ENCODE data around the gene THSD7B. TPM values are rescaled to one million over a fixed set of nuclear protein-coding genes. Genes with fewer than 3 reads are reported as not detected.
"Not testable (repeated sequence)": the region's sequence is repeated elsewhere in the genome, so short reads cannot be mapped to it uniquely, and the experiment has no call there.

The THSD7B gene
- total and polyA plus RNA-seq, 9 of the 15 experiments (the other 6 are each of a cell fraction or from before 2014, with no cell fraction given) = not detected

DNA sequence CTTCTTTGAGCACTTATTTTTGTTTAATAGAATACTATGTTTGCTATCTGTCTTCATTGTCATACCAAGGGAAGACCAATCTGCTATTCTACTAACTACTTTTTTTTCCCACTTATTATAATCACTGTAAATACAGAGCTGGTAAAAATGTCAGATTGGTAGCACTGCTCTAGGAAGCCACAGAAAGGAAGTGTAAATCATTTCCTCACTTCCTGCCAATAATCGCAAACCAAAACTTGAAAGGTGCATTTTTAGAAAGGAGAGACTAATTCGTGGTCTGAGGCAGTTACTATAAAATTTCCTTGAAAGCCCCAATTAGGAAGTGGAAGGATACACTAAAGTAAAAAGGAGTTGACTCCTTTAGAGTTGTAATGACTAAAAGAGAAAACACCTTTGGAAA lies 13.9 kb upstream of the THSD7B start:
- FAIRE-seq = no peak
- Histone ChIP-seq H3K4me3 (no peak overlapping the region), H2AFZ (ENCODE audit: low read depth, low read length) (no peak overlapping the region), H3K9ac (ENCODE audit: insufficient read depth in 1 of 2, low read depth in 2 of 2, low read length in 2 of 2) (no peak overlapping the region), H3K27me3 (ENCODE audit: control insufficient read depth in 2 of 2, insufficient read depth in 2 of 2, low read length in 2 of 2) (no peaks in the 10 kb centered on the region), H3K4me2 (ENCODE audit: insufficient read depth, low read length) (no peak overlapping the region), H4K20me1 (replicated peaks; ENCODE audit: control insufficient read depth, insufficient read depth, low read length) (no peaks in the 10 kb centered on the region), H3K9me3 (replicated peaks; ENCODE audit: control insufficient read depth, insufficient read depth, low read depth, low read length) (no peaks in the 10 kb centered on the region), H3K4me1 (replicated peaks in 1 of 2; ENCODE audit: control insufficient read depth in 2 of 2, insufficient read depth in 2 of 2, low read length in 2 of 2) (no peaks in the 10 kb centered on the region), H3K79me2 (ENCODE audit: control insufficient read depth, insufficient read depth, low read length) (no peaks in the 10 kb centered on the region), H3K36me3 (ENCODE audit: control insufficient read depth, insufficient read depth, low read length) (no peaks in the 10 kb centered on the region), H3K27ac (ENCODE audit: extremely low read depth, low read depth, low read length) (no peak overlapping the region), H3K9me1 (ENCODE audit: control insufficient read depth, insufficient read depth, low read length) (no peaks in the 10 kb centered on the region)
- WGBS (ENCODE audit: insufficient coverage, low coverage, missing lambda C conversion rate) = 0% methylated on average over 2 of the region's 2 CpGs
- intact Hi-C loops (cut with micrococcal nuclease) = no loop called here
- BruUV-seq (replicated peaks) = no TSS peak
- ChIA-PET CTCF (ENCODE audit: low intra/inter-chr PET ratio) (no interaction called here), POLR2A (no interaction called here)
- no peak for DNase-seq (ENCODE audit: extremely low read depth in 1 of 4, low spot score in 3 of 4)
- in situ Hi-C loops (cut with MboI) = no loop called here
- TF ChIP-seq TCF7L2 (IDR thresholded peaks at IDR 0.05; ENCODE audit: low read depth, low read length) (no peak), ZNF224 (CRISPR knock-in tag; IDR thresholded peaks at IDR 0.05) (no peak), ATF1 (CRISPR knock-in tag; IDR thresholded peaks at IDR 0.05) (no peak), ATF1 (tag; IDR thresholded peaks at IDR 0.05) (no peak), MAZ (CRISPR knock-in tag; conservative IDR thresholded peaks at IDR 0.05 in 1 of 2, IDR thresholded peaks at IDR 0.05 in 1 of 2) (no peak), ZNF76 (CRISPR knock-in tag; IDR thresholded peaks at IDR 0.05; ENCODE audit: borderline replicate concordance) (no peak), HMG20A (CRISPR knock-in tag; conservative IDR thresholded peaks at IDR 0.05) (no peak), PHF8 (IDR thresholded peaks at IDR 0.05; ENCODE audit: borderline replicate concordance, low read length) (no peak), HCFC1 (IDR thresholded peaks at IDR 0.05; ENCODE audit: low read depth, low read length) (no peak), PURB (CRISPR knock-in tag; IDR thresholded peaks at IDR 0.05; ENCODE audit: low read depth) (no peak)
- no peak for ATAC-seq

DNA sequence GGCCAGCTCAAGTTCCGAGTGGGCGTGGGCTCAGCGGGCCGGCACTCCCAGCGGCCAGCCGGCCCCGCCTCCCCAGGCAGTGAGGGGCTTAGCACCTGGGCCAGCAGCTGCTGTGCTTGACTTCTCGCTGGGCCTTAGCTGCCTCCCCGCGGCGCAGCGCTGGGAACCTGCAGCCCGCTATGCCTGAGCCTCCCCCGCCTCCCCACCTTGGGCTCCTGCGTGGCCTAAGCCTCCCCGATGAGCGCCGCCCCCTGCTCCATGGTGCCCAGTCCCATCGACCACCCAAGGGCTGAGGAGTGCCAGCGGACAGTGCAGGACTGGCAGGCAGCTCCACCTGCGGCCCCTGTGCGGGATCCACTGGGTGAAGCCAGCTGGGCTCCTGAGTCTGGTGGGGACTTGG lies 6.8 kb upstream of the THSD7B start:
- CTCF ChIA-PET (ENCODE audit: low intra/inter-chr PET ratio); H3K4me1 ChIP-seq (replicated peaks in 1 of 2; ENCODE audit: control insufficient read depth in 2 of 2, insufficient read depth in 2 of 2, low read length in 2 of 2); H3K9ac ChIP-seq (ENCODE audit: insufficient read depth in 1 of 2, low read depth in 2 of 2, low read length in 2 of 2); H3K79me2 ChIP-seq (ENCODE audit: control insufficient read depth, insufficient read depth, low read length); intact Hi-C loops (cut with micrococcal nuclease); ATAC-seq; H3K9me3 ChIP-seq (replicated peaks; ENCODE audit: control insufficient read depth, insufficient read depth, low read depth, low read length); BruUV-seq (replicated peaks); DNase-seq (ENCODE audit: extremely low read depth in 1 of 4, low spot score in 3 of 4); H3K9me1 ChIP-seq (ENCODE audit: control insufficient read depth, insufficient read depth, low read length); H3K4me3 ChIP-seq; H3K4me2 ChIP-seq (ENCODE audit: insufficient read depth, low read length); in situ Hi-C loops (cut with MboI); H3K36me3 ChIP-seq (ENCODE audit: control insufficient read depth, insufficient read depth, low read length); H3K27me3 ChIP-seq (ENCODE audit: control insufficient read depth in 2 of 2, insufficient read depth in 2 of 2, low read length in 2 of 2); H4K20me1 ChIP-seq (replicated peaks; ENCODE audit: control insufficient read depth, insufficient read depth, low read length); H3K27ac ChIP-seq (ENCODE audit: extremely low read depth, low read depth, low read length); H2AFZ ChIP-seq (ENCODE audit: low read depth, low read length); FAIRE-seq: not testable (repeated sequence)
- POLR2A ChIA-PET = interaction anchor here (0.7 kb wide), 1 partner anchor 9 kb away, joined by 3 read pairs; no protein-coding TSS in a partner anchor
- 0% methylated on average over 22 of the region's 22 CpGs for WGBS (ENCODE audit: insufficient coverage, low coverage, missing lambda C conversion rate)

Measured in K562 (cell line).